NT2/D1 (cell line): Measurements from ENCODE around the gene TSHZ1.

Experiments
- DNase-seq: peaks from one replicate; pipeline ENCODE4 v3.0.0-alpha.2; 2011; ENCODE audit warnings: low read depth, low spot score
- H3K27me3 ChIP-seq: 2 replicates; pipeline ENCODE4 v1.6.0; 2011; ENCODE audit warnings: mild to moderate bottlenecking; ENCODE audit not compliant: insufficient read length, insufficient read depth
- H3K36me3 ChIP-seq: 2 replicates; pipeline ENCODE4 v1.6.1; 2011; ENCODE audit warnings: mild to moderate bottlenecking, low read length, mixed read lengths; ENCODE audit not compliant: insufficient read depth, insufficient read length
- H3K4me1 ChIP-seq: 2 replicates; pipeline ENCODE4 v1.5.1; 2011; ENCODE audit not compliant: insufficient read depth, insufficient read length
- H3K4me3 ChIP-seq: 2 replicates; pipeline ENCODE4 v1.5.1; 2011; ENCODE audit warnings: low read depth; ENCODE audit not compliant: insufficient read length
- H3K9ac ChIP-seq: 2 replicates; pipeline ENCODE4 v1.6.0; 2011; ENCODE audit warnings: low read depth; ENCODE audit not compliant: insufficient read length
- H3K9me3 ChIP-seq: 2 replicates; pipeline ENCODE4 v1.5.1; 2011; ENCODE audit warnings: mild to moderate bottlenecking, low read length; ENCODE audit not compliant: insufficient read depth
- SUZ12 ChIP-seq: IDR thresholded peaks from 2 replicates; pipeline ENCODE4 v1.6.1; 2011; ENCODE audit not compliant: insufficient read length, insufficient read depth; ENCODE audit errors: extremely low read depth
- YY1 ChIP-seq: IDR thresholded peaks from 2 replicates; pipeline ENCODE4 v1.6.1; 2011; ENCODE audit not compliant: insufficient read length, insufficient read depth
- ZNF274 ChIP-seq: IDR thresholded peaks from 2 replicates; pipeline ENCODE4 v1.6.1; 2011; ENCODE audit warnings: mild to moderate bottlenecking, low read depth, low read length

Gene TSHZ1

GRCh38 chr18:75283731-75284130 lies 73.1 kb downstream of the TSHZ1 start:
- no peaks in the 10 kb centered on the region for H3K4me1 ChIP-seq
- no peaks in the 10 kb centered on the region for H3K9me3 ChIP-seq
- no peaks in the 10 kb centered on the region for H3K27me3 ChIP-seq
- no peaks in the 10 kb centered on the region for H3K36me3 ChIP-seq
- TF ChIP-seq ZNF274, result no peak
- no peak for TF ChIP-seq SUZ12
- TF ChIP-seq YY1, result no peak
- H3K4me3 ChIP-seq, result no peak overlapping the region
- H3K9ac ChIP-seq, result no peak overlapping the region
- no peak for DNase-seq

- Histone ChIP-seq H3K36me3 (no peaks in the 10 kb centered on the region), H3K4me1 (no peaks in the 10 kb centered on the region), H3K9me3 (no peaks in the 10 kb centered on the region), H3K9ac (no peak overlapping the region), H3K4me3 (no peak overlapping the region), H3K27me3 (no peaks in the 10 kb centered on the region)
- no peak for DNase-seq
- no peak for TF ChIP-seq ZNF274
- TF ChIP-seq YY1, result no peak
- no peak for TF ChIP-seq SUZ12
These were observed 74.0 kb downstream of the TSHZ1 start for GRCh38 chr18:75284566-75284965.

GRCh38 chr18:75285876-75286275 lies 75.3 kb downstream of the TSHZ1 start:
- no peak for TF ChIP-seq ZNF274
- TF ChIP-seq SUZ12, result no peak
- TF ChIP-seq YY1, result no peak
- no peaks in the 10 kb centered on the region for H3K27me3 ChIP-seq
- H3K4me3 ChIP-seq, result no peak overlapping the region
- no peaks in the 10 kb centered on the region for H3K9me3 ChIP-seq
- no peaks in the 10 kb centered on the region for H3K4me1 ChIP-seq
- DNase-seq, result no peak
- no peak overlapping the region for H3K9ac ChIP-seq
- H3K36me3 ChIP-seq, result no peaks in the 10 kb centered on the region

- TF ChIP-seq ZNF274 (no peak), YY1 (no peak), SUZ12 (no peak)
- Histone ChIP-seq H3K9ac (no peak overlapping the region), H3K4me1 (no peaks in the 10 kb centered on the region), H3K9me3 (no peaks in the 10 kb centered on the region), H3K4me3 (no peak overlapping the region), H3K36me3 (no peaks in the 10 kb centered on the region), H3K27me3 (no peaks in the 10 kb centered on the region)
- DNase-seq, result no peak
These were observed 76.4 kb downstream of the TSHZ1 start for GRCh38 chr18:75287006-75287405.

GRCh38 chr18:75287700-75288099 lies 77.1 kb downstream of the TSHZ1 start:
- no peak for TF ChIP-seq YY1
- TF ChIP-seq SUZ12, result no peak
- no peak for TF ChIP-seq ZNF274
- no peaks in the 10 kb centered on the region for H3K27me3 ChIP-seq
- DNase-seq, result no peak
- no peaks in the 10 kb centered on the region for H3K4me1 ChIP-seq
- H3K9ac ChIP-seq, result no peak overlapping the region
- H3K9me3 ChIP-seq, result no peaks in the 10 kb centered on the region
- no peak overlapping the region for H3K4me3 ChIP-seq
- H3K36me3 ChIP-seq, result no peaks in the 10 kb centered on the region

- no peak overlapping the region for H3K4me3 ChIP-seq
- no peaks in the 10 kb centered on the region for H3K27me3 ChIP-seq
- DNase-seq, result no peak
- H3K4me1 ChIP-seq, result no peaks in the 10 kb centered on the region
- no peaks in the 10 kb centered on the region for H3K9me3 ChIP-seq
- H3K36me3 ChIP-seq, result no peaks in the 10 kb centered on the region
- no peak for TF ChIP-seq ZNF274
- no peak for TF ChIP-seq SUZ12
- TF ChIP-seq YY1, result no peak
- H3K9ac ChIP-seq, result no peak overlapping the region
These were observed 79.2 kb downstream of the TSHZ1 start for GRCh38 chr18:75289761-75290160.

GRCh38 chr18:75290737-75291358 lies 80.3 kb downstream of the TSHZ1 start:
- no peaks in the 10 kb centered on the region for H3K9me3 ChIP-seq
- TF ChIP-seq ZNF274 (no peak), SUZ12 (no peak), YY1 (no peak)

More at GRCh38 chr18:75290737-75291358, 80.3 kb downstream of the TSHZ1 start:
- no peaks in the 10 kb centered on the region for H3K36me3 ChIP-seq
- no peak overlapping the region for H3K9ac ChIP-seq
- DNase-seq, result no peak
- no peak overlapping the region for H3K4me3 ChIP-seq
- no peaks in the 10 kb centered on the region for H3K27me3 ChIP-seq
- H3K4me1 ChIP-seq, result no peaks in the 10 kb centered on the region
